Heart right ventricle (tissue), 16 donors: ENCODE results near the gene NLGN4X. TPM values are rescaled to one million over a fixed set of nuclear protein-coding genes. Genes with fewer than 3 reads are reported as not detected.

Source experiments
- ATAC-seq, 8 donors: fragments of 200-7000 bp; cut with Tn5 transposase; one replicate each; pipeline ENCODE4 v1.9.1; 2020; ENCODE audit warnings: mild to moderate bottlenecking in 8 of 8, moderate library complexity in 8 of 8, moderate number of reproducible peaks in 1 of 8
- DNase-seq, 2 donors: peaks; one replicate each; pipeline ENCODE4 v3.0.0-alpha.2; 2020
- H3K27ac ChIP-seq, 10 donors: fragments of 200-600 bp; sonication (generic) in 2 of 10; one replicate each; pipeline versions ENCODE4 v1.5.0 to v1.8.0; 2020 to 2022; ENCODE audit warnings: mild to moderate bottlenecking in 3 of 10
- H3K27me3 ChIP-seq, 7 donors: fragments of 200-600 bp; one replicate each; pipeline ENCODE4 v1.8.0; 2021 to 2022; ENCODE audit warnings: mild to moderate bottlenecking in 2 of 7
- H3K36me3 ChIP-seq, 9 donors: fragments of 200-600 bp; sonication (generic) in 1 of 9; one replicate each; pipeline versions ENCODE4 v1.5.0 to v1.8.0; 2020 to 2022; ENCODE audit warnings: mild to moderate bottlenecking in 2 of 9
- H3K4me1 ChIP-seq, 9 donors: fragments of 200-600 bp; sonication (generic) in 1 of 9; one replicate each; pipeline versions ENCODE4 v1.5.0 to v1.8.0; 2020 to 2022; ENCODE audit warnings: mild to moderate bottlenecking in 4 of 9
- H3K4me3 ChIP-seq, 10 donors: fragments of 200-600 bp; sonication (generic) in 2 of 10; one replicate each; pipeline versions ENCODE4 v1.5.0 to v1.8.0; 2020 to 2022; ENCODE audit warnings: mild to moderate bottlenecking in 7 of 10, moderate library complexity in 2 of 10
- H3K9me3 ChIP-seq, 11 donors: fragments of 200-600 bp in 10 of 11; sonication (generic) in 2 of 11; one replicate each; pipeline versions ENCODE4 v1.5.0 to v1.8.0; 2013 to 2022; ENCODE audit warnings: mild to moderate bottlenecking in 2 of 11, control low read depth in 1 of 11, moderate library complexity in 1 of 11
- CTCF ChIP-seq, 9 donors: fragments of 200-600 bp; sonication (generic) in 2 of 9; IDR thresholded peaks; one replicate each; pipeline versions ENCODE4 v1.5.0 to v1.8.0; 2021 to 2022; ENCODE audit warnings: antibody characterized with exemption in 9 of 9, mild to moderate bottlenecking in 5 of 9, moderate library complexity in 1 of 9
- WGBS, 2 donors: extraction: QIAGEN DNeasy Blood & Tissue Kit; methylation state at CpG; one replicate each; pipeline ENCODE4 v1.1.7; 2013; ENCODE audit warnings: inconsistent platforms in 1 of 2; 5-methylcytosine and 5-hydroxymethylcytosine counted together
- intact Hi-C, 10 donors: fragments of 100-400 bp; cut with DNase I; formaldehyde crosslinking; loops; one replicate each; pipeline versions ENCODE4 v1.11.1 to v1.14.2; 2022
- polyA plus RNA-seq, 2 donors: library from polyadenylated mRNA; stranded (reverse); fragments of 200-250 nt; gene quantifications; one replicate each; pipeline ENCODE4 v1.2.3, GENCODE V29; 2013
- total RNA-seq, 10 donors: library from RNA; stranded (reverse); fragmentation: NEBNext Ultra II Directional in 3 of 10; extraction: Animal tissue kit (Norgen Biotek cat#: 25700) in 3 of 10; gene quantifications; one replicate each; pipeline versions ENCODE4 v1.2.1 to v1.2.4, GENCODE V29; 2021 to 2023
- donor health status: Arrhythmogenic right ventricular cardiomyopathy.
- donor health status: ischemic (EF 13 %, LVEDD 7.1; RV severe dilation, severe dysfunction).
- donor health status: healthy with polysubstance abuse.
- donor health status: DM: no; HTN: yes; CAD: no.
- donor health status: DM: no; HTN: no; CAD: no.
- donor health status: ischemic (EF 25% LVEDD 6.9; RV normal size, moderate dysfunction).
- donor health status: ischemic (EF 25% LVEDD 5.7; RV mildly dilated, moderate dysfunction).
- donor health status: healthy.
- donor health status: DM: yes; HTN: yes; CAD: no.
- donor health status: Ischemic cardiomyopathy.
- donor health status: ischemic (EF 35%, LVEDD 5.7; RV mildly dilated, moderate dysfunction).
- donor health status: nonischemic (EF 11% LVEDD 7.7; RV severe dilation, severe dysfunction).
- donor health status: DM: yes; HTN: yes; CAD: no.
- donor health status: PGD.
- donor health status: ischemic (EF 29% LVEDD 5.4; RV normal size, mild dysfunction).
- donor health status: nonischemic (EF 23%, LVEDD 6.1; RV moderate dilation, normal function).

The NLGN4X gene
- total and polyA plus RNA-seq, 12 donors = 0.37 to 4.1 (median 1.6) TPM

- peak in 5 of 8 donors; percentile 29 to 62 (median 39) for ATAC-seq
- H3K4me1 ChIP-seq = peaks cover 0 to 9% (median 0%) of the 10 kb centered on the region in 9 donors
- no peaks in the 10 kb centered on the region for H3K9me3 ChIP-seq
- H3K36me3 ChIP-seq = no peaks in the 10 kb centered on the region
- no peak overlapping the region for H3K27ac ChIP-seq
- WGBS, 2 donors = 0 to 1% methylated on average over 24 to 64 of the region's 65 CpGs
- H3K27me3 ChIP-seq = peaks cover 0 to 70% (median 10%) of the 10 kb centered on the region in 7 donors
- H3K4me3 ChIP-seq = peak overlapping the region in 9 of 10 donors; percentile 25 to 52 (median 47)
- TF ChIP-seq CTCF (IDR thresholded peaks at IDR 0.05) = no peak
- DNase-seq = peak in 1 of 2 donors; percentile 13
- intact Hi-C loops = loop anchor here in 1 of 10 donors (10.0 kb wide), 1 partner anchor 408 kb away; no protein-coding TSS in a partner anchor
Measured at GRCh38 chrX:6226596-6227452, 1.8 kb downstream of the NLGN4X start.

- no peak for DNase-seq
- 0 to 1% methylated on average over 24 to 46 of the region's 46 CpGs for WGBS, 2 donors
- H3K9me3 ChIP-seq = no peaks in the 10 kb centered on the region
- peaks cover 0 to 70% (median 10%) of the 10 kb centered on the region in 7 donors for H3K27me3 ChIP-seq
- peak overlapping the region in 9 of 10 donors; percentile 25 to 52 (median 47) for H3K4me3 ChIP-seq
- intact Hi-C loops = loop anchor here in 1 of 10 donors (10.0 kb wide), 1 partner anchor 409 kb away; no protein-coding TSS in a partner anchor
- H3K36me3 ChIP-seq = no peaks in the 10 kb centered on the region
- TF ChIP-seq CTCF (IDR thresholded peaks at IDR 0.05) = peak in 1 of 9 donors; percentile 9
- ATAC-seq = peak in 5 of 8 donors; percentile 44 to 73 (median 58)
- H3K27ac ChIP-seq = no peak overlapping the region
- peaks cover 0 to 9% (median 0%) of the 10 kb centered on the region in 9 donors for H3K4me1 ChIP-seq
Measured at GRCh38 chrX:6225911-6226595, 2.6 kb downstream of the NLGN4X start.

- Histone ChIP-seq H3K27ac (no peak overlapping the region), H3K36me3 (no peaks in the 10 kb centered on the region), H3K4me3 (peak overlapping the region in 6 of 10 donors; percentile 45 to 52 (median 50)), H3K4me1 (peaks cover 0 to 9% (median 0%) of the 10 kb centered on the region in 9 donors), H3K9me3 (no peaks in the 10 kb centered on the region), H3K27me3 (peaks cover 0 to 65% (median 10%) of the 10 kb centered on the region in 7 donors)
- intact Hi-C loops = loop anchor here in 1 of 10 donors (10.0 kb wide), 1 partner anchor 409 kb away; no protein-coding TSS in a partner anchor
- WGBS, 2 donors = 4 to 6% methylated on average over 16 to 17 of the region's 17 CpGs
- DNase-seq (no peak), ATAC-seq (no peak)
- TF ChIP-seq CTCF (IDR thresholded peaks at IDR 0.05) = no peak
Measured at GRCh38 chrX:6225288-6225910, 3.3 kb downstream of the NLGN4X start.

GRCh38 chrX:6223516-6223915 lies 5.2 kb downstream of the NLGN4X start:
- intact Hi-C loops = loop anchor here in 1 of 10 donors (10.0 kb wide), 1 partner anchor 411 kb away; no protein-coding TSS in a partner anchor
- ATAC-seq (no peak), DNase-seq (no peak)
- Histone ChIP-seq H3K9me3 (no peaks in the 10 kb centered on the region), H3K36me3 (no peaks in the 10 kb centered on the region), H3K4me3 (no peak overlapping the region), H3K27ac (no peak overlapping the region), H3K4me1 (peaks cover 0 to 9% (median 0%) of the 10 kb centered on the region in 9 donors), H3K27me3 (peaks cover 0 to 46% (median 10%) of the 10 kb centered on the region in 7 donors)
- no peak for TF ChIP-seq CTCF (IDR thresholded peaks at IDR 0.05)
- WGBS, 2 donors = 52 to 59% methylated on average over 3 of the region's 3 CpGs
